Retina (tissue), 1 donor: ENCODE data around the gene CSN3.

Experiments
- DNase-seq: peaks from one replicate; pipeline ENCODE4 v3.0.0-alpha.2; 2016

The CSN3 gene

GRCh38 chr4:70298051-70298450, 55.7 kb downstream of the CSN3 start:
- DNase-seq: no peak

GRCh38 chr4:70299643-70300042, 57.2 kb downstream of the CSN3 start:
- DNase-seq: no peak

- no peak for DNase-seq
Observed at GRCh38 chr4:70300215-70300614, 57.8 kb downstream of the CSN3 start.
